ENCODE results near the gene TGFA. TPM values are rescaled to one million over a fixed set of nuclear protein-coding genes. Genes with fewer than 3 reads are reported as not detected.

The TGFA gene
- total RNA-seq, 1 donor from 2014 or later: 1.1 TPM

- H3K4me1 ChIP-seq: no peaks in the 10 kb centered on the region
- H3K27me3 ChIP-seq (ENCODE audit: low read depth): peaks cover 9% of the 10 kb centered on the region
- H3K9me3 ChIP-seq (replicated peaks): no peaks in the 10 kb centered on the region
- intact Hi-C loops (cut with micrococcal nuclease): no loop called here
- TF ChIP-seq, protein P1, sequence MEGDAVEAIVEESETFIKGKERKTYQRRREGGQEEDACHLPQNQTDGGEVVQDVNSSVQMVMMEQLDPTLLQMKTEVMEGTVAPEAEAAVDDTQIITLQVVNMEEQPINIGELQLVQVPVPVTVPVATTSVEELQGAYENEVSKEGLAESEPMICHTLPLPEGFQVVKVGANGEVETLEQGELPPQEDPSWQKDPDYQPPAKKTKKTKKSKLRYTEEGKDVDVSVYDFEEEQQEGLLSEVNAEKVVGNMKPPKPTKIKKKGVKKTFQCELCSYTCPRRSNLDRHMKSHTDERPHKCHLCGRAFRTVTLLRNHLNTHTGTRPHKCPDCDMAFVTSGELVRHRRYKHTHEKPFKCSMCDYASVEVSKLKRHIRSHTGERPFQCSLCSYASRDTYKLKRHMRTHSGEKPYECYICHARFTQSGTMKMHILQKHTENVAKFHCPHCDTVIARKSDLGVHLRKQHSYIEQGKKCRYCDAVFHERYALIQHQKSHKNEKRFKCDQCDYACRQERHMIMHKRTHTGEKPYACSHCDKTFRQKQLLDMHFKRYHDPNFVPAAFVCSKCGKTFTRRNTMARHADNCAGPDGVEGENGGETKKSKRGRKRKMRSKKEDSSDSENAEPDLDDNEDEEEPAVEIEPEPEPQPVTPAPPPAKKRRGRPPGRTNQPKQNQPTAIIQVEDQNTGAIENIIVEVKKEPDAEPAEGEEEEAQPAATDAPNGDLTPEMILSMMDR (IDR thresholded peaks at IDR 0.05; ENCODE audit: borderline replicate concordance): no peak
- H3K4me3 ChIP-seq: no peak overlapping the region
- peak; percentile 23 for DNase-seq
- no peak overlapping the region for H3K27ac ChIP-seq (replicated peaks)
- H3K36me3 ChIP-seq: no peaks in the 10 kb centered on the region
Observed at GRCh38 chr2:70514612-70515055, 39.0 kb downstream of the TGFA start.

DNA sequence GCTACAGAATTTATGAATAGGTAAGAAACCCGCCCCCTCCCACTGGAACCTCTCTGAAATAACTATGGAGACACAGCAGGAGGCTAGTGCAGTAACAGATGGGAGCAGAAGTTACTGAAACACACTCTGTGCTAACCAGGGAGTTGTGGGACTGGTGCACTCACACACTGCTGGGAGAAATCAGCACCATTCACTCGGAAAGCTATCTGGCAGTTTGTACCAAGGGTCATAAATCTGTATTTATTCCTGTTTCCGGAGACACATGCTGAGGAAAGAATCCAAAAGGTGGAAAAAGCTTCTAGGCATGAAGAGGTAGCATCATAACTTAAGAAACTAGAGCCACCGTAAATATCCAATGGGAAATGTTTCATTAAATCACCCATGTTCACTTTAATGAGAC is 39.9 kb downstream of the TGFA start:
- no peak for DNase-seq
- TF ChIP-seq, protein P1 (IDR thresholded peaks at IDR 0.05; ENCODE audit: borderline replicate concordance): no peak
- Histone ChIP-seq H3K27me3 (ENCODE audit: low read depth) (peaks cover 9% of the 10 kb centered on the region), H3K9me3 (replicated peaks) (no peaks in the 10 kb centered on the region), H3K27ac (replicated peaks) (no peak overlapping the region), H3K4me1 (no peaks in the 10 kb centered on the region), H3K36me3 (no peaks in the 10 kb centered on the region), H3K4me3 (no peak overlapping the region)
- intact Hi-C loops (cut with micrococcal nuclease): no loop called here

DNA sequence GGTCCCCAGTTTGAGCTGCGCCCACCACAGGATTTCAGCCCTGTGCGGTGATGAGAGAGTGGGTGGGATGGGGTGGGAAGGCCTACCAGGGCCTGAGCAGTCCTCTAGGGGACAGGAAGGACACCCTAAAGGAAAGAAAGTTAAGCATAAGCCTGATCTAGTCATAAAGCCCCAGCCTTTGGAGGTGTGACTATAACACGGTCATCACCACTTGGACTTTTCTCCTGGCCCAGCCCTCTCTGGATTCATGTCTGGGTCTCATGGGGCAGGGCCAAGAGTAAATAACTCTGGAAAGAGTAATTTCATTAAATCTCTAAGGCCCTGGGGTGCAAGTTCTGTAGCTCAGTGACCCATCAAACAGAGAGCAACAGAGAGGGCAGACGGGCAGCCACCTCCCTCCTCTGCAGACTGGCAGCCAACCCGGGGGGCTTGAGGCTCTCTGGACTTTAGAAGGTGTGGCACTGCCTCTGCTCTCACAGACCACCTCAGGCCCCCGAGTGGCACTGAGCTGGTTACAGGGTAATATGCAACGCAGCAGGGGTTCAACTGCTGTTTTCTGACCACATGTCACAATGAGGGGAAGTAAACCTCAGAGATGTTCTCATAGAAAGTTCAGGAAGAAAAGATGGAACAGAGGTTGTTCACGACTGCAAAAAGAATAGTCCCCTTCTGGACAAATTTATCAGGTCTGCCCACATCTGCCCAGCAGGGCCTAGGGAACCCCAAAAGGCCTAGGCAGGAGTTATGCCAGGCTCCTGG is 41.5 kb downstream of the TGFA start:
- H3K36me3 ChIP-seq: no peaks in the 10 kb centered on the region
- no peak overlapping the region for H3K4me3 ChIP-seq
- H3K27me3 ChIP-seq (ENCODE audit: low read depth): peaks cover 5% of the 10 kb centered on the region
- intact Hi-C loops (cut with micrococcal nuclease): no loop called here
- H3K9me3 ChIP-seq (replicated peaks): no peaks in the 10 kb centered on the region
- no peak overlapping the region for H3K27ac ChIP-seq (replicated peaks)
- DNase-seq: no peak
- H3K4me1 ChIP-seq: no peaks in the 10 kb centered on the region
- TF ChIP-seq, protein P1 (IDR thresholded peaks at IDR 0.05; ENCODE audit: borderline replicate concordance): no peak

DNA sequence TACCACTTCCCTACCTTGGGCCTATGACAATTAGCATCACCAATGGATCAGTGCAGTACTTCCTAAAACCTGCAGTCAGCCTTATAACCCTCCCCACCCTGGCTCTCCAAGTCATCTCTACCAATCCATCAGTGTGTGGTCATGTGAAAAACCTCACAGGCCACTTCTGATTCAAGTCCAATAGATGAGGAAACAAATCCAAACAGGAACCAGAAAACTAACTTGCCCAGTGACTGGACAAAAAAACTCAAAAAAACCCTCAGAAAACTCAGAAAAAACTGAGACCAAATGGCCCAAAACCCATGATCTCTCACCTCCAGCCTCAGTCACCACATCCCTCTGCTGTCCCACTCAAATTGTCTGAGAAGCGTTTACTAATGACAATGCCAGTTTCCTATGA is 43.3 kb downstream of the TGFA start:
- TF ChIP-seq, protein P1 (IDR thresholded peaks at IDR 0.05; ENCODE audit: borderline replicate concordance): no peak
- no peaks in the 10 kb centered on the region for H3K4me1 ChIP-seq
- H3K27me3 ChIP-seq (ENCODE audit: low read depth): peaks cover 5% of the 10 kb centered on the region
- H3K4me3 ChIP-seq: no peak overlapping the region
- H3K27ac ChIP-seq (replicated peaks): no peak overlapping the region
- intact Hi-C loops (cut with micrococcal nuclease): no loop called here
- DNase-seq: no peak
- H3K36me3 ChIP-seq: no peaks in the 10 kb centered on the region
- no peaks in the 10 kb centered on the region for H3K9me3 ChIP-seq (replicated peaks)

DNA sequence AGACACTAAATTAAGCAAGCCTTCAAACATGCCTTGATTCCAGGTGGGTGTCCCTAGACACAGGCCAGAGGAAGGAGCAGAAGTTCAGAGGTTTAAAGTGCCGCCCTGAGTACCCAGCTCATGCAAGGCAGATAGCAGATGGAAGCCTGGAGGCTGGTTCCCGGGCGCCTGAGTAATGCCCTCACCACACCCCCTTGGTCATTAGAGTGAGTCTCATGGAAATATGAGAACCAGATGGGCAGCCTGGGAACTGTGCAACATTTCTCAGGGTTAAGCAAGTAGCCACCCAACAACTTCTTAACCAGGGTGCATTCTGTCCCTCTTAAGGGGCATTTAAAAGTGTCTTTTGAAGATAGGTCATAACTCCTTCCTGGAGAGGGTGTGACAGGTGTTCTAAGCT is 44.1 kb downstream of the TGFA start:
- Histone ChIP-seq H3K27ac (replicated peaks) (no peak overlapping the region), H3K9me3 (replicated peaks) (no peaks in the 10 kb centered on the region), H3K4me1 (no peaks in the 10 kb centered on the region), H3K4me3 (no peak overlapping the region), H3K27me3 (ENCODE audit: low read depth) (peaks cover 10% of the 10 kb centered on the region), H3K36me3 (no peaks in the 10 kb centered on the region)
- DNase-seq: no peak
- intact Hi-C loops (cut with micrococcal nuclease): no loop called here
- TF ChIP-seq, protein P1 (IDR thresholded peaks at IDR 0.05; ENCODE audit: borderline replicate concordance): no peak
